ENCODE results near the gene ZNF117. TPM values are rescaled to one million over a fixed set of nuclear protein-coding genes. Genes with fewer than 3 reads are reported as not detected.

ZNF117 gene
- total RNA-seq, 1 donor from 2014 or later, result 42.5 TPM

DNA sequence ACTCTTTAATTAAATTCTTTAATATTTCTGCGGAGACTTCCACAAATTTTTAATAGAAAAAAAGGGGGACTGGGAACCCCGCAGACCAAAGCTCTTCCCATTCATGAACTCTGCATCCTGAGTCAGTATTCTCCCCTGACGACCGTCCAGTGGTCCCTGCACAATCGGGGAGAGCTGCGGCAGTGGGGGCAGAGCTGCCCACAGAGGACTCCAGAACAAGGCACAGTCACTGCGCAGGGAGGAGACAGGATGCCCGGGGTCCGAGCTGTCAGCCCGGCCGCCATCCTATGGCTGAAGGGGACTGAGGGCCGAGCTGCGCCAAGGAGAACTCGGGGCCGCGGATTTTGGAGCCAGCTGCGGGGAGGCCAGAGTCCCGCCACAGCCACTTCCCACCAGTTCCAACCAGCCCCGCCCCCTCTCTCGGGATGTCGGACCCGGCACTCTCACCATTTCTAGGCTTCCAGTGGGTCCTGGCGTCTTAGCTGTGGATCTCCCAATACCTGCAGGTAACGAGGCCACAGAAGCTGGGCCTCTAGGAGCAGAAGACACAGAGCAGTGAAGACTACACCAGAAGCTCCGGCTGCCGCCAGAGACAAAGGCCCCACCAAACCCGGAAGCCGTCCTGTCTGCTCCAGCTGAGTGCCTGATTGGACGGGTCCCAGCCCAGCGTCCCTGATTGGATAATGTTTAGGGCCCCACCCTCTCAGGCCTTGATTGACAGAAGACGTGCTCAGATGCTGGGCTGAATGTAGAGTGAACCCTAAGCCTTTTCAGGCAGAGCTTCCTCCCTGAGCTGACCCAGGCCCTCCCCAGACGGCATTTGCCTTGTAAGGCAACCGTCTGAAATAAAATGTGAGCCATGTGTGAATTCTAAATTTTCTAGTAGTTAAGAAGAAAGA, 15.5 kb upstream of the ZNF117 start, which contains the start of gene ERV3-1:
TSS of gene ERV3-1 (minus strand) at position 594 of the 899 bp plus-strand sequence. CDS start 13,661 bp downstream, outside the sequence.
- H3K4me1 Mint-ChIP-seq, result peaks cover 19% of the 10 kb centered on the region
- H3K9me3 Mint-ChIP-seq, result peaks cover 27% of the 10 kb centered on the region
- peak; percentile 83 to 89 for DNase-seq (ENCODE audit: low spot score in 2 of 2, unreplicated experiment in 2 of 2)
- H3K4me3 Mint-ChIP-seq, result peak within 1 kb of the TSS; percentile 97
- peak within 1 kb of the TSS; percentile 100 for H3K27ac Mint-ChIP-seq
- no peak for TF ChIP-seq CTCF (IDR thresholded peaks at IDR 0.05; ENCODE audit: unreplicated experiment)
- no peaks in the 10 kb centered on the region for H3K27me3 Mint-ChIP-seq (ENCODE audit: low read depth)
- H3K36me3 Mint-ChIP-seq, result peaks cover 34% of the 10 kb centered on the region

DNA sequence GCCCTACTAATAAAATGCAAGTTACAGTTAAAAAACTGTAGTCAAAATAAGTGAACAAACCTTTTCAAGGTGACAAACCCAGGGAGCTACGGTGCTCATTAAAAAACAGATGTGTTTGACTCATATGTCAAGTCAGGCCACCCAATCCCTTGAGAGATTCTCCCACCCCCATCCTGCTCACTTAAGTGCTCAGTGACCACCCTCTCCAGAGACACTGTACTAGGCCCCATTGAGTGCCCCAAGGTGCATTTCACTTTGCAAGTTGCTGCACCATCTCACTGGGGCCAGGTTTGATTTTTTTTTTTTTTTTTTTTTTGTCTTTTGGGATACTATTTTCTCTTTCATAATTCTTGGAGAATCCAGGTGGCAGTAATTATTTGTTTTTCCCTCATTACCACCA, 13.7 kb upstream of the ZNF117 start:
- no peak for TF ChIP-seq CTCF (IDR thresholded peaks at IDR 0.05; ENCODE audit: unreplicated experiment)
- Mint-ChIP-seq H3K4me3 (peak overlapping the region; percentile 97), H3K36me3 (peaks cover 47% of the 10 kb centered on the region), H3K9me3 (peaks cover 39% of the 10 kb centered on the region), H3K27me3 (ENCODE audit: low read depth) (no peaks in the 10 kb centered on the region), H3K4me1 (peaks cover 19% of the 10 kb centered on the region), H3K27ac (peak overlapping the region; percentile 6)
- DNase-seq (ENCODE audit: low spot score in 2 of 2, unreplicated experiment in 2 of 2), result no peak

DNA sequence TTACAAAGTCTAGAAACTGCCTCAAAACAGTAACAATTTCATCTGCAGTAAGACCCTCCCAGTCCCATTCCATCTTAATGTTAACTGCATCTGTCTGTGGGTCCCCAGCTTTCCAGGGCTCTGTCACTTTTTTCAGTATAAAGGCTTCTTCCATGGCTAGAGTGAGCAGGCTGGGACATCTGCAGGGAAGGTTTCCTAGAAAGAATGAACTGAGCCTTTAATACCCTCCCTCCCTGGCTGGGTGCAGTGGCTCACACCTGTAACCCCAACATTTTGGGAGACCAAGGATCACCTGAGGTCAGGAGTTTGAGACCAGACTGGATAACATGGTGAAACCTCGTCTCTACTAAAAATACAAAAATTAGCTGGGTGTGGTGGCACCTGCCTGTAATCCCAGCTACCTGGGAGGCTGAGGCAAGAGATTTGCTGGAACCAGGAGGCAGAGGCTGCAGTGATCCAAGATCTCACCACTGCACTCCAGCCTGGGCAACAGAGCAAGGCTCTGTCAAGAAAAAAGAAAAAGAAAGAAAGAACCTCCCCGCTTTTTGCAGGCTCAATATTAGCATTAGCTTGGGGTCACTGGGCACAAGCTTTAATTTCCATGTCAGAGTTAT, 12.2 kb upstream of the ZNF117 start:
- no peak overlapping the region for H3K4me3 Mint-ChIP-seq
- no peak for TF ChIP-seq CTCF (IDR thresholded peaks at IDR 0.05; ENCODE audit: unreplicated experiment)
- peaks cover 19% of the 10 kb centered on the region for H3K4me1 Mint-ChIP-seq
- peaks cover 54% of the 10 kb centered on the region for H3K9me3 Mint-ChIP-seq
- H3K27ac Mint-ChIP-seq, result no peak overlapping the region
- no peak for DNase-seq (ENCODE audit: low spot score in 2 of 2, unreplicated experiment in 2 of 2)
- no peaks in the 10 kb centered on the region for H3K27me3 Mint-ChIP-seq (ENCODE audit: low read depth)
- H3K36me3 Mint-ChIP-seq, result peaks cover 62% of the 10 kb centered on the region

DNA sequence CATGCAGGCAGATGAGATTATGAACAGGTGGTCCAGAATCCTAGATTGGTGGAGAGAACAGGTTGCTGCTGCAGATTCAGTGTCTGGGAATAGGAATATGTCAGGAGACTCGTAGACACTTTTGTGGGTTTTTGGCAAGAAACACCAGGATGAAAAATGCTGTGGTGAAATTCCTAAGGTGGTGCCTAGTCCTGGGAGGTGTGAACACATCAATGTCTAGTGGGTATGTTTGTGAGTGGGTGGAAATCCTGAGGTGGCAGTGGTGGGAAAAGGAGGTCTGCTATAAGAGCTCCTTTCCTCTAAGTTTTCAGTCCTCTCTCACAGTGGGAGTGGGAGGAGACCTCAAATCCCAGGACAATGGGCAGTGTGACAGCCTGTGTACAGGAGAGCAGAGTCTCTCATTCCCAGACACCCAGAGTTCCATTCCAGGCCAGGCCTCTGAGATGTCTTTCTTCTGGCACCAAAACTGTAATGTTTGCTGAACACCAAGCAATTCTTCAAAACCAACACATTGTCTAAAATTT, 10.5 kb upstream of the ZNF117 start:
- Mint-ChIP-seq H3K27me3 (ENCODE audit: low read depth) (no peaks in the 10 kb centered on the region), H3K4me3 (no peak overlapping the region), H3K27ac (no peak overlapping the region), H3K4me1 (peaks cover 13% of the 10 kb centered on the region), H3K36me3 (peaks cover 79% of the 10 kb centered on the region), H3K9me3 (peaks cover 69% of the 10 kb centered on the region)
- TF ChIP-seq CTCF (IDR thresholded peaks at IDR 0.05; ENCODE audit: unreplicated experiment), result no peak
- no peak for DNase-seq (ENCODE audit: low spot score in 2 of 2, unreplicated experiment in 2 of 2)

DNA sequence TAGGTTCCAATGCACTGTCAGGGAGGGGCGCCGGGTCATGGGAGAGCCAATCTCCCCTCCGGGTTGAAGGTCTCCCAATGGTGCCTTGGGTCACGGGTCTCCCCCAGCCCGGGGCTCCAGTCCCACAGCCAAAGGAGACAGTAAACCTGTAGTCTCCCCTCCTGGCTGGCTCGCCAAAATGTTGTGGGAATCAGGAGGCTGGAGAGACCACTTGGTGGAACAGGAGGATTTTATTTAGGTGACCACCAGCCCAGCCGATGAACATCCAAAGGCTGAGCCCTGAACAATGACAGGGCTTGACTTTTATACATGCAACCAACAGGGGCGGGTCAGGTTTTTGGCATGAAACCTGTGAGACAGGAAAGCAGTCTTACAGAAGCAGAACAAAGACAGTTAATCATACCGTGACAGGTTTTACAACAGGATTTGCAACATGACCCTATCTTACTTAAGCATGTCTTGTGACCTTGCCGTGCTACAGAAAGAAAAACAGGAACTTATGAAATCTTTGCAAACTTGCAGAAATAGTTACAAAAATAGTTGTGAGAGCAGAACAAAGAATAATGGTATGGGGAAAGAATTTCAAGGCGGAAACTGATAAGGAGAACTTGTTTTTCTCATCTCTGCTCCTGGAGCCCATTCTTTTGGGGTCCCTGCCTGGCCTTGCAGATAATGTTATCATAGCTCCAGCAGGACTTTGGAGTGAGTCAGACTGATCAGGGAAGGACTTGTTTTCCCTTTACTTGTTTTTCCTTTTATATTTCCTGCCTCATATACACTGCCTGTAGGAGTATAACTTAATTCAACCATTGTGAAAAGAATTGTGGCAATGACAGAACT, 8.5 kb upstream of the ZNF117 start:
- H3K4me3 Mint-ChIP-seq, result no peak overlapping the region
- no peak for TF ChIP-seq CTCF (IDR thresholded peaks at IDR 0.05; ENCODE audit: unreplicated experiment)
- H3K9me3 Mint-ChIP-seq, result peaks cover 73% of the 10 kb centered on the region
- H3K27ac Mint-ChIP-seq, result no peak overlapping the region
- no peaks in the 10 kb centered on the region for H3K4me1 Mint-ChIP-seq
- H3K27me3 Mint-ChIP-seq (ENCODE audit: low read depth), result no peaks in the 10 kb centered on the region
- peaks cover 80% of the 10 kb centered on the region for H3K36me3 Mint-ChIP-seq
- no peak for DNase-seq (ENCODE audit: low spot score in 2 of 2, unreplicated experiment in 2 of 2)

Data from mesothelial cell of epicardium (in vitro differentiated cells).